NB4 (cell line): ENCODE measurements around the gene LHX6.
A peak's percentile ranks its signal among the peaks of the same experiment; 100 is the strongest.

Experiments used
- DNase-seq: peaks from one replicate; pipeline ENCODE4 v3.0.0; 2010; ENCODE audit warnings: low read depth
- H3K4me3 ChIP-seq: one replicate; pipeline ENCODE4 v1.5.1; 2011; ENCODE audit warnings: mild to moderate bottlenecking, low read depth, low read length, moderate library complexity
- MYC ChIP-seq: IDR thresholded peaks from 2 replicates; pipeline ENCODE4 v1.6.1; 2011; ENCODE audit warnings: low read depth, low read length
- POLR2A ChIP-seq: IDR thresholded peaks from 2 replicates; pipeline ENCODE4 v1.6.1; 2011; ENCODE audit warnings: mild to moderate bottlenecking; ENCODE audit not compliant: insufficient read length; ENCODE audit errors: extremely low read depth
- TF ChIP-seq, protein P1 (sequence below): IDR thresholded peaks from one replicate; pipeline ENCODE4 v1.5.1; 2012; ENCODE audit warnings: low read depth, low read length
- TF ChIP-seq, protein P2 (sequence below): IDR thresholded peaks from 2 replicates; pipeline ENCODE4 v1.6.1; 2011; ENCODE audit warnings: low read depth, low read length

LHX6 gene

DNA sequence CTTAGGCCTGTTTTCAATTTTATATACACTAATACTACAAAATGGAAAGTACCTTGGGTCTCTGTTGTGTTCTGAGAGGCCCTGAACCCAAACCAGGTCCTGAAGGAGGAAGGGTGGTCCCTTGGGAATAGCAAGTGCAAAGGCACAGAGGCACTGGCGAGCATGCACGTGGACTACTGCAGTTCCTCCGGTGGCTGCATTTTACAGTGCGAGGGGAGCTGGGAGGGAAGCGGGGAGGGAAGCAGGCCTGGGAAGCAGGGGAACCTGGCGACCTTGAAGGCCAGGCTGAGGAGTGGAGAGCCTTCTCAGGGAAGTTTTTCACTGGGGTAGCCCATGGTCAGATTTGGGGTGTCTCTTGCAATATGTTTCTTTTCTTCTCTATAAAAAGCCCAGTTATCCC lies 35.1 kb downstream of the LHX6 start:
- DNase-seq: peak; percentile 21
- H3K4me3 ChIP-seq: no peak overlapping the region
- TF ChIP-seq MYC (no peak), POLR2A (no peak)
- TF ChIP-seq, protein P1, sequence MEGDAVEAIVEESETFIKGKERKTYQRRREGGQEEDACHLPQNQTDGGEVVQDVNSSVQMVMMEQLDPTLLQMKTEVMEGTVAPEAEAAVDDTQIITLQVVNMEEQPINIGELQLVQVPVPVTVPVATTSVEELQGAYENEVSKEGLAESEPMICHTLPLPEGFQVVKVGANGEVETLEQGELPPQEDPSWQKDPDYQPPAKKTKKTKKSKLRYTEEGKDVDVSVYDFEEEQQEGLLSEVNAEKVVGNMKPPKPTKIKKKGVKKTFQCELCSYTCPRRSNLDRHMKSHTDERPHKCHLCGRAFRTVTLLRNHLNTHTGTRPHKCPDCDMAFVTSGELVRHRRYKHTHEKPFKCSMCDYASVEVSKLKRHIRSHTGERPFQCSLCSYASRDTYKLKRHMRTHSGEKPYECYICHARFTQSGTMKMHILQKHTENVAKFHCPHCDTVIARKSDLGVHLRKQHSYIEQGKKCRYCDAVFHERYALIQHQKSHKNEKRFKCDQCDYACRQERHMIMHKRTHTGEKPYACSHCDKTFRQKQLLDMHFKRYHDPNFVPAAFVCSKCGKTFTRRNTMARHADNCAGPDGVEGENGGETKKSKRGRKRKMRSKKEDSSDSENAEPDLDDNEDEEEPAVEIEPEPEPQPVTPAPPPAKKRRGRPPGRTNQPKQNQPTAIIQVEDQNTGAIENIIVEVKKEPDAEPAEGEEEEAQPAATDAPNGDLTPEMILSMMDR: no peak
- TF ChIP-seq, protein P2, sequence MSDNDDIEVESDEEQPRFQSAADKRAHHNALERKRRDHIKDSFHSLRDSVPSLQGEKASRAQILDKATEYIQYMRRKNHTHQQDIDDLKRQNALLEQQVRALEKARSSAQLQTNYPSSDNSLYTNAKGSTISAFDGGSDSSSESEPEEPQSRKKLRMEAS: no peak

DNA sequence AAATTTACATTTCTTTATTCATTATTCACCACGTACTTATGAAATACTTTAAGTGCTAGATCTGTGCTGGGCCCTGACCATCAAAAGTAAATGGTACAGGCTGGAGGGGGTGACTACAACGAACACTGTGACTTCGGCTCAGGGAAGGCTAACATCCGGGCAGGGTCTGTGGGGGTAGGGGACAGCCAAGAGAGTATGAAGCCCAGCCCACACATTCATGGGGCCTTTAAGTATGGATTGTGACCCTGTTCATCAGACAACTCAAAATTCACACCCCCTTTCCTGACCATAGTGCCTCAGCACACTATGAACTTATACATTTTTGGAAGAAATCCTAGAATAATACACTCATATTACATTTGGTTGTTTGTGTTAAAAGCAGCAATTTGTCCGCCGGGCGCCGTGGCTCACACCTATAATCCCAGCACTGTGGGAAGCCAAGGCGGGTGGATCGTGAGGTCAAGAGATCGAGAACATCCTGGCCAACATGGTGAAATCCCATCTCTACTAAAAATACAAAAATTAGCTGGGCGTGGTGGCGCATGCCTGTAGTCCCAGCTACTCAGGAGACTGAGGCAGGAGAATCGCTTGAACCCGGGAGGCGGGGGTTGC lies 35.7 kb downstream of the LHX6 start:
- no peak for TF ChIP-seq POLR2A
- TF ChIP-seq, protein P1: no peak
- TF ChIP-seq, protein P2: no peak
- TF ChIP-seq MYC: no peak
- no peak overlapping the region for H3K4me3 ChIP-seq
- DNase-seq: no peak

DNA sequence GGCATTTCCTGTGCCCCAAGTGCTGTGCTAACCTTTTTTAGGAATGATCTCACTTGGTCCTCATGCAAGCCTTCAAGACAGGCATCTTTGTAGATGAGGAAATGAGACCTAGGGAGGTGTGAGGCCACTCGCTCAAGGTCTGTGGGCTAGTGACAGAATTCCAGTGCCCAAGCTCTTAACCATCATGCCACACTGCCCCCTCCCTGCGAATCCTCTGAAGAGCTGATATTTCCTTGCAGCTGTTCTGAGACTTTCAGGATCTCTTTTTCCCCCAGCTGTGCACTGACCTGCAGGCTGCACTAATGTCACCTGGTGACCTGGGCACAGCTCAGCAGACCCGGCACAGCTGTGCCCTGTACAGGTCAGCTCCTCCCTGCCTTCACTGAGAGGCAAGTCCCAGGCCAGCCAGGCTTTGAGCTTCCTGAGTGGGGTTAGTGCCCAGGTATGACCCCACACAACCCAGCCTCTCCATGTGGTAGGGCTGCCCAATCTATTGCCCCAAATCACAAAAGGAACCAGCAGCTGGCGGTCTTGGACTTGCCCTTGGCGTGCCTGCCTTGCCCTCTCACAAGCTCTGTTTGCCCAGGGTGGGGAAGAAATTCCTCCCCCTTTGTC lies 36.4 kb downstream of the LHX6 start:
- TF ChIP-seq MYC (no peak), POLR2A (no peak)
- TF ChIP-seq, protein P1: no peak
- TF ChIP-seq, protein P2: no peak
- no peak overlapping the region for H3K4me3 ChIP-seq
- peak; percentile 20 for DNase-seq

DNA sequence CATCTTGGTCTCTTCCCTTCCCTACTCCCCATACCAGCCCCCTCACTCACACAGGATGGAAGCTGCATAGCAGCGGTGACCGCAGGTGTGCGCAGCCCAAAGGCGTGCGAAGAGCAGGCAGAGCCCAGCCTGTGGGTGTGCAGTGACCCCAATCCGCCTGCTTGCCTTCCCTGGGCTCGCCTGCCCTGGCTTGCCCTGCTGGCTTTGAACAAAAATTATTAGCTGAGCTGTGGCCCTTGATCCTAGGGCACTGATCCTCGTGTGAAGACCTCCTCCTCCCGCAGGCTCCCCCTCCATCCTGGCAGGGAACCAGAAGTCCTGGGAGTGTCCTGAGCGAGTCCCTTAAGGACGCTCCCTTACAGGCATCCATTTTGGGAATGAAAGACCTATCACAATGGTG lies 37.2 kb downstream of the LHX6 start:
- DNase-seq: no peak
- TF ChIP-seq, protein P1: no peak
- TF ChIP-seq, protein P2: no peak
- TF ChIP-seq POLR2A (no peak), MYC (no peak)
- H3K4me3 ChIP-seq: no peak overlapping the region

DNA sequence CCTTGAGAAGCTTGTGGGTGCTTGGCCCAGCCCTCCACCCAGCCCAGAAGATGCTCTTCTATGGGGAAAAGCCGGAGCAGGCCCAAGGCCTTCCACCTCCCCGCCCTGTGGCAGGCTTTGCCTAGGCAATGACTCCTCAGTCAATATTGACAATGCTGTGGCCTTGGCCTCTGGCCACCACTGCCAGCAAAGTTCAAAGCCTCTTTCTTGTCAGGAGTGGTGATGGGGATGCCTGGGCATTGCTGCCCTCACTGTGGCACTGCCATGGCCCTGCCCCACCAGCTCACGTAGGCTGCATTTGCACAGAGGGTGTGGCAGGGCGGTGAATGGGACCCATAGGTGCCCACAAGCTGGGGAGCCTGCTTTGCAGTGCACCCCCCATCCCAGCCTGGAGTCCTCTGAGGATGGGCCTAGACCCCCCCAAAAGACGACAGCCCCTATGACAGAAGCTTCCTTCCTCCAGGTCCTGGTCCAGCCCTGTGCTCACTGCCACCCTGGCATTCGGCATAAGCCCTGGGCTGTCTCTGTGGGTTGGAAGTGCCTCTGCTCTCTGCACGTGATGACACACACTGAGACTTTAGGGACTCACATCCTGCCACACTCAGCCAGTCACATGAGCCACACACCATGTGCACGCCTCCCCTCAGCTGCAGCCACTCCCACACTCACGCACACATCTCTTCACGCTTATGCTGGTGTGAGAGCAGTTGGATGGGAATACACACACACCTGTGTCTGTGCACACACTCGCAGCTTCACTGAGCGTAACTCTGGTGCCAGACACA lies 38.0 kb downstream of the LHX6 start:
- TF ChIP-seq, protein P1: no peak
- TF ChIP-seq MYC (no peak), POLR2A (no peak)
- TF ChIP-seq, protein P2: no peak
- no peak for DNase-seq
- no peak overlapping the region for H3K4me3 ChIP-seq
